RPMI8226 (cell line): ENCODE measurements around the gene ATP5PF.
A peak's percentile ranks its signal among the peaks of the same experiment; 100 is the strongest.
"Not testable (repeated sequence)": the region's sequence is repeated elsewhere in the genome, so short reads cannot be mapped to it uniquely, and the experiment has no call there.

Source experiments
- DNase-seq: peaks from one replicate; pipeline ENCODE4 v3.0.0-alpha.2; 2015

ATP5PF gene

DNA sequence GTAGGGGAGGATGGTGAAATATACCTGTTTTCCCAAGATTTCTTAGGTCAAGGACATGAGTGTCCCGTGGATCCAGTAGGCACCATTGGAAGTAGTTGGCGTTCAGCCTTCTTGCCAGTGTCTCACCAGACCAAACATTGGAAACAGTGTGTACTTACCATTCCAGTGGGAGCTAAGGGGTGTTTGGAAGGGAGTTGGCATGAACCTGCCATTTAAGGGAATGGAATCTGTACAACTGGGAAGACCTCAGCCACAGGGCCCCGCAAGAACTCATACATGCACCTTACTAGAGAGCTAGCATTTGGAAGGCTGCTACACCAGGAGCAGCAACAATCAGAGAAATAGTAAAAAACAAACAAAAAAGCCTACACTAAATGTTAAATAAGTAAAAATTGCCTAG, 12.7 kb downstream of the ATP5PF start:
- DNase-seq: no peak

DNA sequence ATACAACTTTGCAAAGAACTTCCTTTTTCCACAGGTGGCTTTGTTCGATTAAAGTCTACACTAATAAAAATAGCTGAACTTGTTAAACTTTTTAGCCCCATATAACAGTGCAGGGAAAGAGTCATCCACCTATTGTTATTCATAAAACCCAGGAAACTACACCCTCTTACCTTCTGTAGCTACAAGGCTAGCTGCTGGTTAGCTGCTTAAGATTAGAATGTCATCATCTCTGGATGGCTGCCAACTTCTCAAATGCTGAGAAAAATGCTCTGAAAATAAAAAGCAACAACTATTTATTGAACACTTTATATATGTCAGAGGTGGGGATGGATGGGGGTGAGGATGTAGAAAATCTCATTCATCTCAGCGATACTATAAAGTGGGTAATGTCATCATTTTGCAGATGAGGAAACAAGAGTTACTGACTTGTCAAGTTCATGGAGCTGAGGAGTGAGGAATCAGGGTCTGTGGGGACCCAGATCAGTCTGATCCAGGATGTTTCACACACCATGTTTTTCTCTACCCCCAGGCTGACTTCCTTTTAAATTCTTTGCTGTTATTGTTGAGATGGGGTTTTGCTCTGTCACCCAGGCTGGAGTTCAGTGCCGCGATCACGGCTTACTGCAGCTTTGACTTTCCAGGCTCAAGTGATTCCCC, 17.1 kb downstream of the ATP5PF start:
- peak; percentile 18 for DNase-seq

GRCh38 chr21:25714066-25714465, 20.6 kb downstream of the ATP5PF start:
- not testable (repeated sequence) for DNase-seq

- DNase-seq: no peak
Measured at GRCh38 chr21:25710550-25710949, 24.2 kb downstream of the ATP5PF start.

DNA sequence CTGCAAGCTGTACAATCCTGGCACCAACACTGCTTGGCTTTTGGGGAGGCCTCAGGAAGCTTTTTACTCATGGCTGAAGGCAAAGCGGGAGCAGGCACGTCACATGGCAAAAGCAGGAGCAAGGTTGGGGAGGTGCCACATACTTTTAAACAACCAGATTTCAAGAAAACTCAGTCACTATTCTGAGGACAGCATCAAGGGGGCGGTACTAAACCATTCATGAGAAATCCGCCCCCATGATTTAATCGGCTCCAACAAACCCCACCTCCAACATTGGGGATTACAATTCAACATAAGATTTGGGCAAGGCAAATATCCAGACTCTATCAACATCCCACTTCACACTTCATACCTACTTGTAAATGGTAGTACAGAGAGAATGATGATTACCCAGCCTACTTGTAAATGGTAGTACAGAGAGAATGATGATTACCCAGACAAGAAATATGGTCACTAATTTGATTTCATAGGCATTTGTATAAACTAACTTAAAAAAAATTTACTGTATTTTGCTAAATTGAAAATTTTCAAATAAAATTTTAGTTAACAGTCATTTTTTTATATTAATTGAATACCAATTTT, 24.9 kb downstream of the ATP5PF start:
- no peak for DNase-seq

DNA sequence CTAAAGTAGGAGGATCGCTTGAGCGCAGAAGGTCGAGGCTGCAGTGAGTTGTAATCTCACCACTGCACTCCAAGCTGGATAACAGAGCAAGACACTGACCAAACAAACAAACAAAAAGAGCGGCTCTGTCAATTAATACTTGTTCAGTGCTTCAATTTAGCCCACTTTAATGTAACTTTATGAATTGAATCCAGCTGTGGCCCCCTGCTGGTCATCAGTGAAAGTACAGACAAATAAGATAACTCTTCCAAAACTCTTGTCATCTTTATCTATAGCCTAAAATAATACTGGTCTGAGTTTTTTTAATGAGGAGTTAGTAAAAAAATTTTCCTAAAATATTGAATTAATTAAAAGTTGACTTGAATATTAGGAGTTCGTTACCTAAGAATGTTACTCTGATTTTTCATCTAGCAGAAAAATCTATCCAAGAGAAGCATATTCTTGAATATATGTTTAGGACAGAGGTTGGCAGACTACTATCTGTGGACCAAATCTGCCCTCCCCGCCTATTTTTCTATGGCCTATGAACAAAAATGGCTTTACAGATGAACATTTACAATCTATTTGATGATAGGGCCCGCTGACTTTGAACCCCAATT, 26.1 kb downstream of the ATP5PF start:
- DNase-seq: peak; percentile 58

DNA sequence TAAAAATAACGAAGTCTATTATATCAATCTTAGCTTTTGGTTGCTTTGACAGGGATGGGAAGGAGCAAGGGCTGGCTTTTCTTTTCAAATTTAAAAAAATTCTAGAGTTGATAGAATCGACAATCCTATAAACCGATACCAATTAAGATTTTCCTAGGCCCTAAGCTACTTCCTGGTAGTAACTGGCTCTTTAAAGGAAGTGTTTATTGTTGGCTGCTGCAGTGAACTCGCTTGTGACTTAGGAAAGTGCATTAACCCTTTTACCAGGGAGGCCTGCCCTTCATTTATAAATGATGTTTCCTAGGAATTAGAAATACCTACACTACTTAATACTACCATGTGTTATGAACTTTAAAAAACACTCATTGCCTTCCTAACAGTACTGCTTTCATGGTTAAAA, 33.2 kb downstream of the ATP5PF start:
- DNase-seq: no peak

DNA sequence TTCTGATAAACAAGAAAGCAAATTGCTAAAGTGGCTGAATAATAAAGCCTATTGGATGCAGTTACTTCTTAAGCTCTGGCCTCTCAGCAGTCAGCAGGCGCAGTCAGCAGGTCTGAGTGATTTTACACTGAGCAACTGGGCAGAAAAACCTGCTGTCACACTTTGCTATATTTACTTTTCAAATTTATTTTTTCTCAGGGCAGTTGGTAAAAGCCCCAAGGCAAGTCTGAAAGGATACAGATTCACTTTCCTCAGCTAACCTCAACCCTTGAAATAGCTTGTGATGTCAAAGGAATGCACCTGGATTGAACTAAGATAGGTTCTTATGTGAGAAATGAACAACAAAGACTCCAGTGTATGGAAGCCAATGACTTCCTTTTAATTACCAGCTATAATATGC, 34.0 kb downstream of the ATP5PF start:
- peak; percentile 10 for DNase-seq

DNA sequence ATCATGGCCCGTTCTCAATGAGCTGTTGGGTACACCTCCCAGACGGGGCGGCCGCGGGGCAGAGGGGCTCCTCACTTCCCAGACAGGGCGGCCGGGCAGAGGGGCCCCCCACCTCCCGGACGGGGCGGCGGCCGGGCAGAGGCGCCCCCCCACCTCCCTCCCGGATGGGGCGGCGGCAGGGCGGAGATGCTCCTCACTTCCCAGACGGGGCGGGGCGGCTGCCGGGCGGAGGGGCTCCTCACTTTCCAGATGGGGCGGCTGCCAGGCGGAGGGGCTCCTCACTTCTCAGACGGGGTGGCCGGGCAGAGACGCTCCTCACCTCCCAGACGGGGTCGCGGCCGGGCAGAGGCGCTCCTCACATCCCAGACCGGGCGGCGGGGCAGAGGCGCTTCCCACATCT, 39.2 kb downstream of the ATP5PF start:
- DNase-seq: not testable (repeated sequence)

DNA sequence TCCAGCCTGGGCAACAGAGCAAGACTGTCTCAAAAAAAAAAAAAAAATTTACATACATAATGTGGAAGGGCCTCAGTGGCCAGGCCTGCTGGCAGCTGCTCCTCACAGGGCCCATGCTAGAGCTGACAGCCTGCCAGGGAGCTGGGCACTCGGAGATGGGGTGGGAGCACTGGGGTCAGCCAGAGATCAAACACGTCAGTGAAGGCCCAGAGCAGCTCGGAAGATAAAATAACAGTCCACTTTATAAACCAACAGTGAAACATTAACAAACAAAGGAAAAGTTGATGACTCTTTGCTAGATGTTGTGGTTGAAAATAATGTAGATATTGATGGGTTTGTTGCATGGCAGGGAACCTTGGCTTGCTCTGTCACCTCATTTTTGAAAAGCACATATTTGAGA, 42.7 kb downstream of the ATP5PF start:
- no peak for DNase-seq

DNA sequence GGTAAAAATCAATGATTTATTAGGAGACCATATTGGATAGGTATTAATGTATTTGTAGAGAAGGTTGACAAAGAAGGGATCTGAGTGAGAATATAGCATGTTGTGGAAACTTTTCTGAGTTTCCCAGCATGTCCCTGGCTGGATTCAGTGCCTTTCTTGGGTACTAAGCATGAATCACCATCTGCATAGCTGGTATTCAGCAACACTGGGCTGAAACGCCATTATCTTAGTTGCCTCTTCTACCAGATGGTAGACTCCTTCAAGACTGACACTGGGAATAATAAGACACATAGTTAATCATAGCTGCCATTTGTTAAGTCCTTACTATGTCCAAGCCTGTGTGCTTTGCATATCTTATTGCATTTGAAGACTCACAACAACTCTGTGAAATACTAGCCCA, 45.5 kb downstream of the ATP5PF start:
- no peak for DNase-seq

GRCh38 chr21:25688275-25689155, 46.2 kb downstream of the ATP5PF start:
- no peak for DNase-seq

- no peak for DNase-seq
Measured at GRCh38 chr21:25687787-25688186, 46.9 kb downstream of the ATP5PF start.

DNA sequence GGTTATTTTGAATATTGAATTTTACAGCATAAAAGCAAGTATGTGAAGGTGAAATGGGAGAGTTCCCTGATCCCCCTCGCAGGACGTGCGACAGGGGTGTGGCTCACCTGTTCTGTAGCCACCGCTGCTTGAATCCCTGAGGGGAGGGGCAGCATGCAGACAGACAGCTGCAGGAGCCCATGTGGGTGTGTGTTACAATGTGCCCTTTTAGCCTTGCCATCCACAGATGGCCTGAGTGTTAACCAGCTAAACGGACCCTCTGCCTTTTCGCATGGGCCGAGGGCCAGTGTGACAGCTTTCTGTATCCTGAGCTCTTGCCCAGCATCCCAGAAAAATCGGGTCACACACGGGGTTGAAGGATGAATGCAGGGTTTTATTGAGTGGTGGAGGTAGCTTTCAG, 52.3 kb downstream of the ATP5PF start:
- DNase-seq: no peak

GRCh38 chr21:25676451-25676850, 58.3 kb downstream of the ATP5PF start:
- DNase-seq: no peak
